Left lung (tissue), 10 donors: ENCODE measurements around the gene PRSS16. TPM values are rescaled to one million over a fixed set of nuclear protein-coding genes. Genes with fewer than 3 reads are reported as not detected.

ENCODE experiments used
- ATAC-seq: fragments of 200-7000 bp; cut with Tn5 transposase; one replicate; pipeline ENCODE4 v1.9.1; 2020; ENCODE audit warnings: moderate library complexity
- DNase-seq, 4 donors: peaks; one replicate each; pipeline ENCODE4 v3.0.0-alpha.2; 2013 to 2020
- H3K27ac ChIP-seq, 2 donors: fragments of 200-600 bp; sonication (generic) in 1 of 2; one replicate each; pipeline versions ENCODE4 v1.5.0 to v1.8.0; 2020 to 2021
- H3K27me3 ChIP-seq, 2 donors: fragments of 200-600 bp; sonication (generic) in 1 of 2; one replicate each; pipeline versions ENCODE4 v1.5.0 to v1.8.0; 2020 to 2021
- H3K36me3 ChIP-seq, 2 donors: fragments of 200-600 bp; sonication (generic) in 1 of 2; one replicate each; pipeline versions ENCODE4 v1.5.0 to v1.8.0; 2020 to 2021
- H3K4me1 ChIP-seq, 2 donors: fragments of 200-600 bp; one replicate each; pipeline ENCODE4 v1.8.0; 2021
- H3K4me3 ChIP-seq, 2 donors: fragments of 200-600 bp; sonication (generic) in 1 of 2; one replicate each; pipeline versions ENCODE4 v1.5.0 to v1.8.0; 2020 to 2021; ENCODE audit warnings: mild to moderate bottlenecking in 1 of 2
- H3K9me3 ChIP-seq, 2 donors: fragments of 200-600 bp; sonication (generic) in 1 of 2; one replicate each; pipeline versions ENCODE4 v1.5.0 to v1.8.0; 2020 to 2021
- intact Hi-C, 2 donors: fragments of 100-400 bp; cut with DNase I; formaldehyde crosslinking; loops; one replicate each; pipeline versions ENCODE4 v1.11.2 to v1.14.2; 2022
- polyA plus RNA-seq, 6 donors: library from polyadenylated mRNA; unstranded; fragments of 120-200 nt; gene quantifications; one replicate each; pipeline ENCODE4 v1.2.1, GENCODE V29; 2013; ENCODE audit not compliant: insufficient read length in 6 of 6
- total RNA-seq, 2 donors: library from RNA; stranded (reverse); fragmentation: NEBNext Ultra II Directional; extraction: Animal tissue kit (Norgen Biotek cat#: 25700); gene quantifications; one replicate each; pipeline ENCODE4 v1.2.1, GENCODE V29; 2021
- TF ChIP-seq, protein P1 (sequence below), 2 donors: fragments of 200-600 bp; sonication (generic) in 1 of 2; IDR thresholded peaks; one replicate each; pipeline versions ENCODE4 v1.5.0 to v1.8.0; 2021; ENCODE audit warnings: antibody characterized with exemption in 2 of 2
- donor health status: DM: no; HTN: yes; CAD: no.
- donor health status: DM: no; HTN: no; CAD: no.

The PRSS16 gene
- total and polyA plus RNA-seq, 8 donors = 3.4 to 18.3 (median 5.2) TPM

DNA sequence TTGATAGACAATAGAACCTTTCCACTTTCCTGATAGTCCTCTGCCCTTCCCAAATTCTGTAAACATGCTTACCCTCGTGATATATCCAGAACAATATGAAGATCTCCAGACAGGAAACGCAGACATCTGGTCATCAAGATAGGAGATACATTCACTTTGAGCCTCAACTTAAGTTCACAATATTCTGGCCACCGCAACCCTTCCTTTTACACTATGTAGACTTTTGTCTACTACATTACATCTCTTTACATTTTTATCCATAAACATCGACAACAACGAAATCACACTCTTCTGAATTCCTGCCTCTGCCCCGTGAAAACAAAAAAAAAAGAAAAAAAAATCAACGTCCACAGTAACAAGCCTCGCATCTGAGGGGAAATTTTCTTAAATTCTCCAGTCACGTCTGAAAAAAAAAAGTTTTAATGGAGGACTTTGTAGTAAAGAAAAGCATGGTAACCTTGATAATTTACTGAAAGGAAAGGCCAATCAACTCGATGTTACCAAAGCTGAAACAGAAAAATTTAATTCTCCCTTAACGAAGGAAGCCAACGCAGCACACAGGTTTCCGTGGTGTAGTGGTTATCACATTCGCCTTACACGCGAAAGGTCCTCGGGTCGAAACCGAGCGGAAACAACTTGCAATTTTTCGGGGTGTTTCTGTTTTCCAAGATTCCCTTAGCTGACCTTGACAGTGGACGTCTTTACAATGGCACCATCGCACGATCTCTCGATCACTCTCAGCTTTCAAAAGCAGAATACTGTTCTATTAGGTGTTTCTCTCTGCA is 42.8 kb downstream of the PRSS16 start:
- intact Hi-C loops = no loop called here
- Histone ChIP-seq H3K4me3 (no peak overlapping the region), H3K27ac (no peak overlapping the region), H3K27me3 (peaks cover 95 to 100% of the 10 kb centered on the region in 2 donors), H3K4me1 (no peaks in the 10 kb centered on the region), H3K9me3 (peaks cover 0 to 2% of the 10 kb centered on the region in 2 donors), H3K36me3 (no peaks in the 10 kb centered on the region)
- TF ChIP-seq, protein P1, sequence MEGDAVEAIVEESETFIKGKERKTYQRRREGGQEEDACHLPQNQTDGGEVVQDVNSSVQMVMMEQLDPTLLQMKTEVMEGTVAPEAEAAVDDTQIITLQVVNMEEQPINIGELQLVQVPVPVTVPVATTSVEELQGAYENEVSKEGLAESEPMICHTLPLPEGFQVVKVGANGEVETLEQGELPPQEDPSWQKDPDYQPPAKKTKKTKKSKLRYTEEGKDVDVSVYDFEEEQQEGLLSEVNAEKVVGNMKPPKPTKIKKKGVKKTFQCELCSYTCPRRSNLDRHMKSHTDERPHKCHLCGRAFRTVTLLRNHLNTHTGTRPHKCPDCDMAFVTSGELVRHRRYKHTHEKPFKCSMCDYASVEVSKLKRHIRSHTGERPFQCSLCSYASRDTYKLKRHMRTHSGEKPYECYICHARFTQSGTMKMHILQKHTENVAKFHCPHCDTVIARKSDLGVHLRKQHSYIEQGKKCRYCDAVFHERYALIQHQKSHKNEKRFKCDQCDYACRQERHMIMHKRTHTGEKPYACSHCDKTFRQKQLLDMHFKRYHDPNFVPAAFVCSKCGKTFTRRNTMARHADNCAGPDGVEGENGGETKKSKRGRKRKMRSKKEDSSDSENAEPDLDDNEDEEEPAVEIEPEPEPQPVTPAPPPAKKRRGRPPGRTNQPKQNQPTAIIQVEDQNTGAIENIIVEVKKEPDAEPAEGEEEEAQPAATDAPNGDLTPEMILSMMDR (IDR thresholded peaks at IDR 0.05) = no peak
- ATAC-seq = no peak
- no peak for DNase-seq

DNA sequence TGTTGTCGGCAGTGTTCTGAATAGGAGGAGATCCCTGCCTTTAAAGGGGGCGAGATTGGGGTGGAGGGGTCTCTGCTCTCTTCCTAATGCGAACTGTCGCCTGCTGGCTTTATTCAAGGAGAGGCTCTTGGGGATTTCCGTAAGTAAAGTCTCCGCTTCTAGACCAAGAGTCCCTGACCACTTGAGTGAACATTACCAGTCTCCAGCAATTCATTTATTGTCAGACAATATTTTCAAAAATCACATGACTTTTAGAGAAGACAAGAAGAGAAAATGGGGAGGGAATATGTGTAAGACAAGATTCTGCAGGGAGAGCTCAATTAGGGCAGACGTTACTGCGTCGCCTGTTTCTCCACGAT is 43.3 kb downstream of the PRSS16 start:
- ATAC-seq (no peak), DNase-seq (no peak)
- Histone ChIP-seq H3K27me3 (peaks cover 95 to 100% of the 10 kb centered on the region in 2 donors), H3K4me1 (no peaks in the 10 kb centered on the region), H3K36me3 (no peaks in the 10 kb centered on the region), H3K9me3 (peaks cover 0 to 2% of the 10 kb centered on the region in 2 donors), H3K4me3 (no peak overlapping the region), H3K27ac (no peak overlapping the region)
- TF ChIP-seq, protein P1 (IDR thresholded peaks at IDR 0.05) = no peak
- intact Hi-C loops = no loop called here

DNA sequence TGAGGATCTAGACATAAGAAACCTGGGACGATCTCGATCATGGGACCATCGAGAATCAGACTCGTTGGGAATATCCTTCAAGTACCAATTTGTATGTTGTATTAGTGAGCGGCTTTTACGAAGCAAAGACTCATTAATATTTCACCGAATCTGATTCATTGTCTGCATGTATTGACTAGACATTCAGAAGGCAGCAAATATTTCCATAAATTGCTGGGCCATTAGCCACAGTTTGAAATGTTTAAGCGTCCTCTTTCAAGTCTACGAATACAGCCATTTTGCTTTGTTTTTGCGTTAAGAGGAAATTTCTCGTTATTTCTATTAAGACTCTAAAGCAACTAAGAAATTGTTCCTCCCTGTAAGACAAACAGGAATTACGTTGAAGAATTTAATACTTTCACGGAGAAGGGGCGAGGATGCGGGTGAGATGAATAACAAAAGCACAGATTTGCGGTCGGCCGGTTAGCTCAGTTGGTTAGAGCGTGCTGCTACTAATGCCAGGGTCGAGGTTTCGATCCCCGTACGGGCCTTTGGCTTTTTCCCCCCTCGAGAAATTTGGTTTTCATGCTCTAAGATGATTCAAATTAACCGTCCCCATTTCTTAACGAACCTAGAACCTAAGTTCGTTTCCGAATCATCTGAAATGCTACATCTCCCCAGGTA is 46.1 kb downstream of the PRSS16 start:
- Histone ChIP-seq H3K27me3 (peaks cover 98 to 100% of the 10 kb centered on the region in 2 donors), H3K9me3 (peaks cover 0 to 2% of the 10 kb centered on the region in 2 donors), H3K36me3 (no peaks in the 10 kb centered on the region), H3K27ac (no peak overlapping the region), H3K4me1 (no peaks in the 10 kb centered on the region), H3K4me3 (no peak overlapping the region)
- TF ChIP-seq, protein P1 (IDR thresholded peaks at IDR 0.05) = no peak
- DNase-seq = no peak
- ATAC-seq = no peak
- intact Hi-C loops = no loop called here

DNA sequence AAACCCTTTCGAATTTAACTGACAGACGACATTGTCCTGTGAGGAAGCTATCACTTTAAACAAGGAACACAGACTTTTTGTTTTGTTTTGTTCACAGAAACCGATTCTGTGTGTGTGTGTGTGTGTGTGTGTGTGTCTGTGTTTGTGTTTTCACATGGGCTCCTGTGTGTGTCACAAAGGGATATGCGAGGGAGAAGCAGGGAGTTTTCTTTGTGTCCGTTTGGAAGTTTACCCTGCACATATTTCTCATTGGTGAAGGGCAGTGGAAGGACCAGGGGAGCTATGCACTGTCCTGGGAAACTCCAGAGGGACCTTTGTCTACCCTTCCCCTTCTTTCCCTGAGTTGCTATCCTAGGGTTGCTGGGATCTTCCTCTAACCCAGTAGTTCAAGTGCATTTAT is 46.9 kb downstream of the PRSS16 start:
- intact Hi-C loops = no loop called here
- Histone ChIP-seq H3K36me3 (no peaks in the 10 kb centered on the region), H3K27me3 (peaks cover 92 to 100% of the 10 kb centered on the region in 2 donors), H3K9me3 (peaks cover 0 to 2% of the 10 kb centered on the region in 2 donors), H3K4me1 (no peaks in the 10 kb centered on the region), H3K4me3 (no peak overlapping the region), H3K27ac (no peak overlapping the region)
- no peak for DNase-seq
- ATAC-seq = no peak
- TF ChIP-seq, protein P1 (IDR thresholded peaks at IDR 0.05) = no peak

DNA sequence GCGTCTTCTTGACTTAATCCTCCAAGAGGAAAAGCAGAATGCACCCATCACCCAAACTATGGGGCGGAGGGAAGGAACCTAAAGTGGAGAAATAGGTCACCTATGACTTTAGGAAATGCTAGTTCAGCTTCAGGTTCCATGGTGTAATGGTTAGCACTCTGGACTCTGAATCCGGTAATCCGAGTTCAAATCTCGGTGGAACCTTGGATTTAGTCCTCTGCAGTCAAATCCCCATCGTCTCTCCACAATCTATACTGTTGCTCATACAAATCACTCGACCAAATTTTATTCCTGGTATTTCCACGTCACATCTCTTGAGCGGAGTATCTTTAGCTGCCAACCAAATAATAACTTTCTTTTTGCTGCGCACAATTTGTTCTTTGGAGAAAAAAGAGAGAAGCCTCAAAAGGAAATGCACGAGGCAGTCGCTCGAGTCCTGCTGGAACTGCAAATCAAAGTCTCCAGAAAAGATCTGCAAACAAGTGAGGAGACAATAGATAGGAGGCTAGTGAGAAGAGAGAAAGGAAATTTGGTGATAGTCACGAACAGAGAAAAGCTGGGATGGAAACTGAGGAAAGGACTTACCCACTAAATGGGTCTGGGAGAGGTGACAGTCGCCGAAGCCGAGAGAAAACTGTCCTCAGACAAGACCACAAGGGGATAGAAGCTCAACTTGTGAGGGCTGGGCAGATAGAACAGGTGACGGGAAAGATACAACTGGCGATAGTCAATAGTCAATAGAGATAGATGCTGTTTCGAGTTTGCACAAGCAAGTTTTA is 48.0 kb downstream of the PRSS16 start:
- Histone ChIP-seq H3K27me3 (peaks cover 87 to 100% of the 10 kb centered on the region in 2 donors), H3K36me3 (no peaks in the 10 kb centered on the region), H3K4me3 (no peak overlapping the region), H3K9me3 (peaks cover 0 to 2% of the 10 kb centered on the region in 2 donors), H3K4me1 (no peaks in the 10 kb centered on the region), H3K27ac (no peak overlapping the region)
- TF ChIP-seq, protein P1 (IDR thresholded peaks at IDR 0.05) = no peak
- intact Hi-C loops = no loop called here
- no peak for ATAC-seq
- DNase-seq = no peak
